H54 (cell line): ENCODE results near the gene MZT2A.
"Not testable (repeated sequence)": the region's sequence is repeated elsewhere in the genome, so short reads cannot be mapped to it uniquely, and the experiment has no call there.

ENCODE experiments used
- DNase-seq: peaks from one replicate; pipeline ENCODE4 v3.0.0; 2011; ENCODE audit warnings: low spot score, mixed read lengths; ENCODE audit not compliant: insufficient read length
- FAIRE-seq: peaks from 3 replicates; lab custom pipeline; 2011; peaks lifted over from hg19 to GRCh38; lab: Jason Lieb, UNC
- POLR2A ChIP-seq: IDR thresholded peaks from 2 replicates; pipeline ENCODE4 v1.6.1; 2011; ENCODE audit warnings: low read depth, mild to moderate bottlenecking, low read length

The MZT2A gene

GRCh38 chr2:131521961-131522781, 30.0 kb upstream of the MZT2A start:
- TF ChIP-seq POLR2A: no peak
- no peak for FAIRE-seq
- DNase-seq: no peak

- FAIRE-seq: not testable (repeated sequence)
Observed at GRCh38 chr2:131521524-131521923, 29.3 kb upstream of the MZT2A start.

DNA sequence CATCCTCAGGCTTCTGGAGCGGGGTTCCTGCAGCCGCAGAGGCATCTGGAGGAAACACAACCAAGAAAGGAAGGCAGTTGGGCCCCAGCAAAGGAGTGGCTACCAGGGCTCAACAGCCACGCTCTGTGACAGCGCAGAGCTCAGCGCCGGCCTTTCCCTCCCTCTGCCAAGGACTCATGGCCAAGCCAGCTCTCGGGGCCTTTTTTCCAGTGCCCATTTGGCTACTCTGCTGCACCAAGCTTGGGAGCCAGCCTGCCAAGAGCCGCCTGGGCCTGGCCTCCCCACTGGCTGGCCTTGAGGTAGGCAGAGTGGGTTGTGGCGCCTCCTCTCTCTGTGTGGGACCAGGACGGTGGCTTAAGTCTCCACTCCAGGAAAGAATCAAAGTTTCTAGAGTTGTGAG, 28.3 kb upstream of the MZT2A start:
- no peak for TF ChIP-seq POLR2A
- FAIRE-seq: no peak

More at GRCh38 chr2:131521524-131521923, 29.3 kb upstream of the MZT2A start:
- not testable (repeated sequence) for DNase-seq

GRCh38 chr2:131519871-131520470, 27.8 kb upstream of the MZT2A start:
- DNase-seq, FAIRE-seq: not testable (repeated sequence)

More for the DNA sequence above, 28.3 kb upstream of the MZT2A start:
- DNase-seq: no peak

- TF ChIP-seq POLR2A: no peak
- FAIRE-seq (no peak), DNase-seq (no peak)
Observed at GRCh38 chr2:131519466-131519865, 27.3 kb upstream of the MZT2A start.

- not testable (repeated sequence) for FAIRE-seq, DNase-seq
Observed at GRCh38 chr2:131518531-131518930, 26.3 kb upstream of the MZT2A start.

DNA sequence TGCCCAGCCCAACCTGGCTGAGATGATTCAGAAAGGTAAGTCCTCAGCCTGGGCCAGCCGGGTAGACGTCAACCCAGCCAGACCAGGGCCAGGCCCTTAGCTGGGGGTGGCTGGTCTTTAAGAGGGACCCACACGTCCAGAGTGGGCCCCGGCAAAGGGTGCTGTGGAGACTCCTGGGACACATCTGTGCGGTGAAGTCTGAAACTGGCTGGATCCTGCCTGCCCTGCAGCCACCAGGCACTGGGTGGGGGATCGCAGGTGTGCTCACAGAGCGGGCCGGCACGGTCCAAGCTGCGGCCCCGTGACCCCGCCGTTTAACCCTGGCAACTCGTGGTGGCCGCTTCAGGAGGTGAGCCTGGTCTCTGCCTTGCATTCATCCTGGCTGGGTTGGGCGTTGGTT, 25.7 kb upstream of the MZT2A start:
- DNase-seq, FAIRE-seq: not testable (repeated sequence)

DNA sequence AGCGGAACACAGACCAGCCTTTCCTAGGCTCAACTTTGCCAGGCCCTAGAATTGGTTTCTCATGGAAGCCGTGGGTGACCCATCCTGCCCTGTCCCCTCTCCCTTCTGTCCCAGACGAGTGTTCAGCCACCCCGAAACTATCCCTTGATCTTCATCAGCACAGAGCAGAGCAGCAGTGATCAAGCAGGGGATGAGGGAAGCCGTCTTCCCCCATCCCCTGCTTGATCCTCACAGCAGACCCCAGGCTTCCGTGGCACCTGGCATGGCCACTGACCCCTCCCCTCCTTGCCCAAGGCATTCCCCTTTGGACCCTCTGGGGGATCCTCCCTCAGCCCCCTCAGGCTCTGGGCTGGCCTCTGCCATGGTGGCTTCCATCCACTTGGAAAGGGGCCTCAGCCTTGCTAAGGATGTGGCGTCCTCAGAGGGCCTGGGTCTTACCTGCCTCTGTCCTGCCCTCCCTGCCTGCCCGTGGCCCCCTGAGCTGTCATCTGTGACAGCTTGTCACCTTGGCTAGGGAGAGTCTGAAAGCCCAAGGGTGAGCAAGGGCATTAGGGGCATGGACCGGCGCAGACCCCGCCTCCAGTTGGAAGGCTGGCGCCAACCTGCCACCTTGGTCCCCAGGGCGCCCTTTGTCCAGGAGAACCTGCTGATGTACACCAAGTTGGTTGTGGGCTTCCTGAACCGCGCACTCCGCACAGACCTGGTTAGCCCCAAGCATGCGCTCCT, 25.1 kb upstream of the MZT2A start:
- TF ChIP-seq POLR2A: no peak
- DNase-seq (no peak), FAIRE-seq (no peak)

- DNase-seq: not testable (repeated sequence)
Observed at GRCh38 chr2:131516621-131517020, 24.4 kb upstream of the MZT2A start.

DNA sequence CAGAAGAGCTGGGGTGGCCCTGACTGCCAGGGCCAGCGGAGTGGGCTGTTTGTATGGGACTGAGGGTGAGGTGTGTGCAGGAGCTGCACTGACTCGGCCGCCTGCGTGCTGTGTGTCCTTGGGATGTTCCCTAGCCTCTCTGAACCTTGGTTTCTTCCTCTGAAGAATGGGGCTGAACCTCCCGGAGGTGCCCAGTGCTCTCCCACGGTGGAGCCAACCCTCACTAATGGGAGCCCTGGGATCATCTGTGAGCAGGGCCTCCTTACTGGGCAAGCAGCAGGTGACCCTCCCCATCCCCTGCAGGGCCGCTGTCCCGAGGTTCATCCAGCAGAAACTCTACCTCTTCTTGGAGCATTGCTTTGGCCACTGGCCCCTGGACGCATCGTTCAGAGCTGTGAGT, 23.8 kb upstream of the MZT2A start:
- TF ChIP-seq POLR2A: no peak
- FAIRE-seq (no peak), DNase-seq (no peak)

More at GRCh38 chr2:131516621-131517020, 24.4 kb upstream of the MZT2A start:
- FAIRE-seq: not testable (repeated sequence)

- FAIRE-seq, DNase-seq: not testable (repeated sequence)
Observed at GRCh38 chr2:131515235-131515634, 23.0 kb upstream of the MZT2A start.

- FAIRE-seq, DNase-seq: not testable (repeated sequence)
Observed at GRCh38 chr2:131514408-131515166, 22.4 kb upstream of the MZT2A start.

- not testable (repeated sequence) for FAIRE-seq, DNase-seq
Observed at GRCh38 chr2:131511969-131512870, 20.0 kb upstream of the MZT2A start.

DNA sequence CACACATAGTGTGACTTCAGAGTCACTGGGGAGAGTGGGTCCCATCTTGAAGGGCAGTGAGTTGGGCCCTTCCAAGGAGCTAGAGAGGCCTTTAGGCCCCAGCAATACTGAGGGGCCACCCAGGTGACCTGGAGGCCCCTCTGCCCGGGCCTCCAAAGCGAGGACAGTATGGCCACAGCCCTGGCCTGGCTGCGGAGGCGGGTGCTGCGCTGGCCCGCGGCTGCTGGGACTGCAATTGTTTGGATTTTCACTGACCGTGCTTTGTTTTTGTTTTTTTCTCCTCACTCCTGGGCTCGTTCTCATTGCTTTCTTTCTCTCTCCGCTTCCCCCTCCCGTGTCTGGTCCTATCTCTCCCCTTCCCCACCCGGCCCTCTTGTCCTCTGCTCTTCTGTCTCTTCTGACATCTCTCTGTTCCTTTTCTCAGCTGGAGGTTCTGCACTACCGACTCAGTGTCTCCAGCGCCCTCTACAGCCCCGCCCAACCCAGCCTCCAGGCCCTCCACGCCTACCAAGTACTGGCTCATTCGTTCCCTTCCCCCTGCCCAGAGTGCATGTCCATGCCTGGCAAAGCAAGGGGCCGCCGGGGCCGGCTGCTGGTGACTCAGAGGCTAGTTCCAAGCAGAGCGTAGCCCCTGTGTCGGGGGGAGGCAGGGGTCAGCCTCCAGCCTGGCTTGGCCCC, 19.2 kb upstream of the MZT2A start:
- DNase-seq, FAIRE-seq: not testable (repeated sequence)
